ENCODE results near the gene NDUFAF8. TPM values are rescaled to one million over a fixed set of nuclear protein-coding genes. Genes with fewer than 3 reads are reported as not detected.

The NDUFAF8 gene, protein sequence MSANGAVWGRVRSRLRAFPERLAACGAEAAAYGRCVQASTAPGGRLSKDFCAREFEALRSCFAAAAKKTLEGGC
- polyA plus RNA-seq (2011; rRNA removed) (133 and 181 TPM in 2 replicates), polyA minus RNA-seq (2011; rRNA and poly(A)+ RNA removed) (19.1 and 22.6 TPM in 2 replicates)

DNA sequence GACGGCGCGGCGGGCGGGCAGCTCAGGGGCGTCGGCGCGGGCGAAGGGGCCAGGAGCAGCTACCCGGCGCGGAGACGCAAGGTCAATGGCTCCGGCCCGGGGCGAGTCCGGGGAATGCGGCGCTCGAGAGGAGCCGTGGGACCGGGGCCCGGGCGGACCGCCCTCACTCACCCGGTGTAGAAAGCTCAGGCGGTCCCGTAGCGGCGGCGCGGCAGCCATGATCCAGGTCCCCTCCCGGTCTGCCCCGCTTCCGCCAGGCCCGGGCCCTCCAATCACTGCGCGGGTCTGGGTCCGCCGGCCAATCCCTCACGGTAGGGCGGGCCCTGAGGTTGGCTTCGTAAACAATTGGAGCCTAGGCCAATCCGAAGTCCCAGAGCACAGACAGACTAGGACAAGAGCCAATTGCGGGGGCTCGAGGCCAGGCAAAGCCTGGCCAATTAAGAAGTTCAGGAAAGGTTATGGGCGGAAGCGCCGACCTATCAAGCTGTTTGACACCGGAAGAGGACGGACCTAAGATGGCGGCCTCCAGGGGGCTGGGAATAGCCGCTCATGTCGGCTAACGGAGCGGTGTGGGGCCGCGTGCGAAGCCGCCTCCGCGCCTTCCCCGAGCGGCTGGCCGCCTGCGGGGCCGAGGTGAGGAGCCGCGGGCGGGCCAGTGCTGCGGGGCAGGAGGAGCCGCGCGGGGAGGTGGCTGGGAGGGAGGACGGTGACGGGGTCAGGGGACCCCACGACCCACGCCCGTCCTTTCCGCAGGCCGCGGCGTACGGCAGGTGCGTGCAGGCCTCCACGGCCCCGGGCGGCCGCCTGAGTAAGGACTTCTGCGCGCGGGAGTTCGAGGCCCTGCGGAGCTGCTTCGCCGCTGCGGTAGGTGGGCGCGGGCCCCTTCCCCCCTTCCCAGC, at the start of gene NDUFAF8, which contains the start of gene TEPSIN:
TSS of gene NDUFAF8 (plus strand) at position 504 of the 899 bp plus-strand sequence. CDS start at position 550, 46 bp downstream.
TSS of gene TEPSIN (minus strand) at position 241 of the 899 bp plus-strand sequence. CDS start at position 219, 22 bp downstream.
- CTCF ChIA-PET = interaction anchor here (0.9 to 1.0 kb wide), 2 partner anchors 95 to 97 kb away, joined by 3 read pairs; no protein-coding TSS in a partner anchor
- Histone ChIP-seq H3K27me3 (ENCODE audit: control insufficient read depth, insufficient read depth, low read length) (no peaks in the 10 kb centered on the region), H3K27ac (ENCODE audit: low read depth, low read length) (peak within 1 kb of the TSS; percentile 21), H3K9me3 (ENCODE audit: control insufficient read depth, insufficient read depth, low read length) (no peaks in the 10 kb centered on the region; the same call in 1 of the 2 replicates), H3K4me3 (ENCODE audit: low read depth, low read length) (peak within 1 kb of the TSS; percentile 93)
- DNase-seq (ENCODE audit: low read depth, low spot score) = peak; percentile 99
- POLR2A ChIA-PET = interaction anchor here (0.5 to 1.7 kb wide), 7 partner anchors 9 to 259 kb away, joined by 3 to 17 read pairs (median 3); partner anchors contain the start of gene CEP131
- TF ChIP-seq, protein P1, sequence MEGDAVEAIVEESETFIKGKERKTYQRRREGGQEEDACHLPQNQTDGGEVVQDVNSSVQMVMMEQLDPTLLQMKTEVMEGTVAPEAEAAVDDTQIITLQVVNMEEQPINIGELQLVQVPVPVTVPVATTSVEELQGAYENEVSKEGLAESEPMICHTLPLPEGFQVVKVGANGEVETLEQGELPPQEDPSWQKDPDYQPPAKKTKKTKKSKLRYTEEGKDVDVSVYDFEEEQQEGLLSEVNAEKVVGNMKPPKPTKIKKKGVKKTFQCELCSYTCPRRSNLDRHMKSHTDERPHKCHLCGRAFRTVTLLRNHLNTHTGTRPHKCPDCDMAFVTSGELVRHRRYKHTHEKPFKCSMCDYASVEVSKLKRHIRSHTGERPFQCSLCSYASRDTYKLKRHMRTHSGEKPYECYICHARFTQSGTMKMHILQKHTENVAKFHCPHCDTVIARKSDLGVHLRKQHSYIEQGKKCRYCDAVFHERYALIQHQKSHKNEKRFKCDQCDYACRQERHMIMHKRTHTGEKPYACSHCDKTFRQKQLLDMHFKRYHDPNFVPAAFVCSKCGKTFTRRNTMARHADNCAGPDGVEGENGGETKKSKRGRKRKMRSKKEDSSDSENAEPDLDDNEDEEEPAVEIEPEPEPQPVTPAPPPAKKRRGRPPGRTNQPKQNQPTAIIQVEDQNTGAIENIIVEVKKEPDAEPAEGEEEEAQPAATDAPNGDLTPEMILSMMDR (IDR thresholded peaks at IDR 0.05; ENCODE audit: low read depth, low read length) = no peak

DNA sequence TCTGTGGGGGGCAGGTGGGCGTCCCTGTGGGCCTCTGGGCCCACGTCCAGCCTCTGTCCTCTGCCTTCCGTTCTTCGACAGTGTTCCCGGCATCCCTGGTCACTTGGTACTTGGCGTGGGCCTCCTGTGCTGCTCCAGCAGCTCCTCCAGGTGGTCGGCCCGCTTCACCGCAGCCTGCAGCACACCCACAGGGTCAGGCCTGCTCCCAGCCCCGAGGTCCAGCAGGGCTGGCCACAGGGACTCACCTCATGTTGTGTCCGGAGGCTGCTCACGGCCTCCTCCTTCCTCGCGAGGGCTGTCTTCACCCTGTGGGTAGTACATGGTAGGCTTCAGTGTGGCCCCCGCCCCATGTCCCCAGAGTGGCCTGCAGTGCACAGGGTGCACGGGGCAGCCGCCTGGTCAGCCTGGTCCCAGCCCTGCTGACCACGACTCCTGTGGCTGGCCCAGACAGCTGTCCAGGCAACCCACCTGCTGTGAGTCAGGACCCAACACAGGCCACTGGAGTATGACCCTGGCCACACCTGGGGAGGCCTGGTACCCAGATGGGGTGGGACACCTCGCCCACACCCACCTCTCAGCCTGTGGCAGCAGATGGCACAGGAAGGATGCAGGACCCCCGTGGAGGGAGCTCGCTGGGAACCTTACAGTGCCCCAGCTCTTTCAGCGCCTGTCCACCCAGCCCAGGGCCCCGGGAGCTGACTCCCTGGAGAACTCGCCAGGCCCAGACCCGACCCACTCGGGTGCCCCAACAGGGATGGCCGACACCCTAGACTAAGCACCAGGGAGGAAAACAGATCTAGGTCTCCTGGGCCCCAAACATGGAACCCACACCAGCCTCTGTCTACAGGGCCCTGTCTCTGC, 49.2 kb upstream of the NDUFAF8 start:
- H3K9me3 ChIP-seq (ENCODE audit: control insufficient read depth, insufficient read depth, low read length) = no peaks in the 10 kb centered on the region; the same call in 1 of the 2 replicates
- H3K27ac ChIP-seq (ENCODE audit: low read depth, low read length) = no peak overlapping the region
- TF ChIP-seq, protein P1 (IDR thresholded peaks at IDR 0.05; ENCODE audit: low read depth, low read length) = no peak
- no peak overlapping the region for H3K4me3 ChIP-seq (ENCODE audit: low read depth, low read length)
- ChIA-PET POLR2A (no interaction called here), CTCF (interaction anchor here (2.0 kb wide), 1 partner anchor 11 kb away, joined by 6 read pairs; no protein-coding TSS in a partner anchor)
- H3K27me3 ChIP-seq (ENCODE audit: control insufficient read depth, insufficient read depth, low read length) = no peaks in the 10 kb centered on the region
- DNase-seq (ENCODE audit: low read depth, low spot score) = no peak

DNA sequence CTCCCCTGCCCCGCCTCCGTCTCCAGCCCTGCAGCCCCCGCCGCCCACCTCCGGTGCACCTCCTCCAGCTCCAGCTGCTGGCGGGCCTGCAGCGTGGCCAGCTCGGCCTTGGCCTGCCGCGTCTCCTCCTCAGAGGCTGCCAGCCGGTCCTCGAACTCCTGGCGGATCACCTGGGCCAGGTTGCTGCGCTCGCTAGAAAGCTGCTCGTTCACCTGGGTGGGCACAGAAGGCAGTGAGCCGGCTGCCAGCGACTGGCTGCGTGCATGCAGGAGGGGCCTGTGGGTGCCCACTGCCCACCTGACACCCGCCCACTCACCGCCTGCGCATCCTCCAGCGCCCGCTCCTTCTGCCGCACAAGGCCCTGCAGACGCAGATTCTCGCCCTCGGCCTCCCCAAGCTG, 48.5 kb upstream of the NDUFAF8 start:
- Histone ChIP-seq H3K9me3 (ENCODE audit: control insufficient read depth, insufficient read depth, low read length) (no peaks in the 10 kb centered on the region; the same call in 1 of the 2 replicates), H3K4me3 (ENCODE audit: low read depth, low read length) (no peak overlapping the region), H3K27me3 (ENCODE audit: control insufficient read depth, insufficient read depth, low read length) (no peaks in the 10 kb centered on the region), H3K27ac (ENCODE audit: low read depth, low read length) (no peak overlapping the region)
- ChIA-PET CTCF (interaction anchor here (0.7 to 2.0 kb wide), 2 partner anchors 10 to 48 kb away, joined by 3 to 6 read pairs; no protein-coding TSS in a partner anchor), POLR2A (no interaction called here)
- no peak for DNase-seq (ENCODE audit: low read depth, low spot score)
- TF ChIP-seq, protein P1 (IDR thresholded peaks at IDR 0.05; ENCODE audit: low read depth, low read length) = no peak

DNA sequence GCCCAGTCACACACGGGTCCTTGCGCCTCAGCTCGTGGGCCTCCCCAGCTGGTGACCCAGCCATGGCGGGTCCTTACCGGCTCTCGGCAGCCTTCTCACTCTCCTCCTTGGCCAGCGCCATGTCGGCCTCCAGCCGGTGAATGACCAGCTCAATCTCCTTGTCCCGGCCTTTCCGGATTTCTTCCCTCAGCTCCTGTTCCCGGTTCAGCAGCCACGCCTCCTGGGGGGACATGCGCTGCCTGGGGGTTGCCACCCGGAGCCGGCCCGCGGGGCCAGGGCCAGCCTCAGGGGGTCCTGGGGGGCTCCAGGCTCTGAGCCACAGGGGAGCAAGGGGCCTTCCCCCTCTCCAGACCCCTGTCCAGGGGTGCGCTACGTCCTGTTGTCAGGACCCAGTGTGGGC, 48.0 kb upstream of the NDUFAF8 start:
- ChIA-PET CTCF (interaction anchor here (0.7 to 2.0 kb wide), 2 partner anchors 10 to 48 kb away, joined by 3 to 6 read pairs; no protein-coding TSS in a partner anchor), POLR2A (no interaction called here)
- Histone ChIP-seq H3K4me3 (ENCODE audit: low read depth, low read length) (no peak overlapping the region), H3K27me3 (ENCODE audit: control insufficient read depth, insufficient read depth, low read length) (no peaks in the 10 kb centered on the region), H3K27ac (ENCODE audit: low read depth, low read length) (no peak overlapping the region), H3K9me3 (ENCODE audit: control insufficient read depth, insufficient read depth, low read length) (no peaks in the 10 kb centered on the region; the same call in 1 of the 2 replicates)
- TF ChIP-seq, protein P1 (IDR thresholded peaks at IDR 0.05; ENCODE audit: low read depth, low read length) = no peak
- no peak for DNase-seq (ENCODE audit: low read depth, low spot score)
